HG03159 (cell line): ENCODE data around the gene EEIG2.
"Not testable (repeated sequence)": the region's sequence is repeated elsewhere in the genome, so short reads cannot be mapped to it uniquely, and the experiment has no call there.

Source experiments
- ATAC-seq: cut with Tn5 transposase; IDR thresholded peaks from one replicate; pipeline ENCODE4 v1.9.1; 2021; ENCODE audit warnings: mild to moderate bottlenecking, moderate library complexity; ENCODE audit not compliant: unreplicated experiment

Gene EEIG2

DNA sequence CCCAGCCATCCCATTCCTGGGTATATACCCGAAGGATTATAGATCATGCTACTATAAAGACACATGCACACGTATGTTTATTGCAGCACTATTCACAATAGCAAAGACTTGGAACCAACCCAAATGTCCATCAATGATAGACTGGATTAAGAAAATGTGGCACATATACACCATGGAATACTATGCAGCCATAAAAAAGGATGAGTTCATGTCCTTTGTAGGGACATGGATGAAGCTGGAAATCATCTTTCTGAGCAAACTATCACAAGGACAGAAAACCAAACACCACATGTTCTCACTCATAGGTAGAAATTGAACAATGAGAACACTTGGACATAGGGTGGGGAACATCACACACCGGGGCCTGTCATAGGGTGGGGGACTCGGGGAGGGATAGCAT, 12.4 kb upstream of the EEIG2 start:
- not testable (repeated sequence) for ATAC-seq

DNA sequence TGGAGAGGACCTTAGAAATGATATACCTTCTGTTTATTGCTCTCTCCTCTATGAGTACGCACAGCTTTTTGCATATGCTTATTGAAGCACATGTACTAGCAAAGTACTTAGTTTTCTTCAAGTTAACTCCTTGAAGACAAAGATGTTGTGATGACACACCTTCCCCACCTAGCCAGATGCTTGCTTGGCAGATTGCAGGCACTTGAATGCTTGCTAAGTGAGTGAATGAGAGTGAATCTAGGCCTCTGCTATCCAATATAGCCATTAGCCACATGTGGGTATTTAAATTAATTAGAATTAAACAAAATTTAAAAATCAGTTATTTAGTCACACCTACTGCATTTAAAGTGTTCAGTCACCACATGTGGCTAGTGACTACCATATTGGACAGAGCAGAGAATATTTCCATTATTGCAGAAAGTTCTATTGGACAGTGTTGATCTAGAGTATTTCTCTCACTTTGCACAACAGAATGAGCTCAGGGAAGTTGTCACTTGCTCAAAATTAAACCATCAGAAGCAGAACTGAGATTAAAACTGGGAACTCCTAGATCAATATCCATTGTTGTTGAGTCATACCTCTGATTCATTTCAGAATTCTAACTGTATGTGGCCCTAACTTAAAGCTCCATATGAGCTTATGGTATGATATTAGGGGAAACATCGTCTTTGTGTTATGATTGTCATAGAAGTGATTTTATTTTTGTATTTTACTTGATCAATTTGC, 8.6 kb upstream of the EEIG2 start:
- peak; percentile 95 for ATAC-seq

DNA sequence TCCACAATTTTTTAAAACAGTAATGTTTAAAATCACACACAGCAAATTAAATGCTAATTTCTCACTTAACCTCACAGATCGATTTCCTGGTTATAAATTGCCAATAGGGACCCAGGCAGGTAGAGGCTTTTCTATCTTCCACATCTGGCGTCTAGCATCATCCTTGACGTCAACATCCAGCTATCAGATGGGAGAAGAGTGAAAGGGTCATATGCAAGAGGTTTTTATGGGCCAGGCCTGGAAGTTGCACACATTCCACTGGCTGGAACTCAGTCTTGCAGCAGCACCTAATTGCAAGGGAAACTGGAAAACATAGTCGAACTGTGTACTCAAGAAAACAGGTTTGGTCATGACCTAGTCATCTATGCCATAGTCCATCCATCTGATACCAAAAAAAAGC, 6.0 kb upstream of the EEIG2 start:
- no peak for ATAC-seq

DNA sequence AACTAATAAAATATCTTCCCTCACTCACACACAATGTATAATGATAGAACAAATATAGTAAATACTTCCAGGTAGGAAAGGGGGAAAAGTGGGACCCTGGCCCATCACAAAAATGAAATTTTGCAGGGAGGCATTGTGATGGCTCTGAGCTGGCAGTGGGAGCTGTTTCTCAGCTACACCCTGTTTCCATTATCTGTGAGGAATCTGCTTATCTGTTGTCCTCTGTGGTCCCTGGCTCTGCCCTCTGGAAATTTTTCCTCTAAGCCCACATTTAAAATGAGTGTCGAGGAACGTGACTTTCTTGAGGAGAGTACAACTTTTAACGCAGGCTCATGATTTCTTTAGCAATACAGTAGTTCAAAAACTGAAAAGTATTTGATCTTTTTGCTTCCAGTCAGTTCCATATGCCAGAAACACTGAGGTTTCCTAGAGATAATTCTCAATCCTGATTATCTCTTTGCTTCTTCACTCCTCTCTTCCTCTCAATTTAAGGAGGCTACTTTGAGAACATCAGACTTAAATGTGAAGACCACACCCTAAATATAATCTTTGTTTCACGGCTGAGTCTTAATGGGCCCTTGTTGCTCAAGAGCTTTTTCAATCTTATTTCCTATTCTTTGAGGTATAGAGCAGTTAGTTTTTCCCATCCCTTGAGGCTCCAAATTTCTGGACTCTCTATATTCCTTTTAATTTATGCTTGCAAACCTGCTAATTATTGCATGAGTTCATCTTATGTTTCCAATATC, 5.0 kb upstream of the EEIG2 start:
- no peak for ATAC-seq

DNA sequence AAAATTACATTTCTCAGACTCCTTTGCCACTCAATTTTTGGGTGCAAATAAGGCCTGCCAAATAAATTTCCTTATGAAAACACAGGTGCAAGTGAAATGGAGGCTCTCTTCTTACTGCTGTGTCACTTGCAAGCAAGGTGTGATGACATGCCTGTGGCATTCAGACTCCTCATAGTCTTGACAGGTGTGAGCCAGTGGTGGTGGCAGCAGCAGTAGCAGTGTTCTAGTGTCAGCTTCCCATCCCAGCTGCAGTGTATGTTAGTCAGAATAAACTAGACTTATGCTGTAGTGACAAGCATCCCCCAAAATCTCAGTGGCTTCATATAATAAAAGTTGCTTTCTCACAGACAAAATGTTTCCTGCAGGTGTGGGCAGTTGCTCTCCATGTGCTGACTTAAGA, 3.8 kb upstream of the EEIG2 start:
- ATAC-seq, result no peak

DNA sequence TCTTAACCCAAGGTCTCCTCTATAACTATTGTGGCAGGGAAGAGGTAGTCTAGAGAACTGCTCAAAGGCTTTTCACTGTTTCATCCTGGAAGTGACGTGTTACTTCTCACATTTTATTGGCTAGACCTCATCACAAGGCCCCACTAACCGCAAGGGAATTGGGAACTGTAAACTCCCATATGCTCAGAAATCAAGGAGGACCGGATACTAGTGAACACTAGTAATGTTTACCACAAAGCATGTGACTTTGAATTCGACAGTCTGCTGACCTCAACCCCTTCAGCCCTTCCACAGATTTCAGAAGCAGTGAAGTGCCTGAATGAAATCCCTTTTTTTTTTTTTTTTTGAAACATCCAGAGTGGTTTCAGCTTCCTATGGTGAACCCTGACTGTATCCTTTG, 3.4 kb upstream of the EEIG2 start:
- no peak for ATAC-seq

DNA sequence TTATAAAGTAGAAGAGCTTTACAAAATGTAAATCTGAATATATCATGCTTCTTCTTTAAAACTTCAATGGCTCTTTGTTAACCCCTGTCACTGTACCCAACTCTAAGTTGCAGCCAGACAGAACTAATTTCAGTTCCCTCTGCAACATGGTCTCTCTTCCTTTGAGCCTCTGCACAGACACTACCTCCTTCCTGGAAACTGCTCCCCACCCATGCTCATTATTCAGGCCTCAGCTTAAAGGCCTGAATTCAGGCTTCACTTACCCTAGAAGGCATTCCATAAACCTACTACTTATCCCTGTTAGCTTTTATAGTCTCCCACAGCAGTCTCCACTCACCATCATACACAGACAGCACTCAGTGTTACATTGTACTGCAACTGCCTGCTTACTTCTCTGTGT, 2.6 kb upstream of the EEIG2 start:
- ATAC-seq, result peak; percentile 30

DNA sequence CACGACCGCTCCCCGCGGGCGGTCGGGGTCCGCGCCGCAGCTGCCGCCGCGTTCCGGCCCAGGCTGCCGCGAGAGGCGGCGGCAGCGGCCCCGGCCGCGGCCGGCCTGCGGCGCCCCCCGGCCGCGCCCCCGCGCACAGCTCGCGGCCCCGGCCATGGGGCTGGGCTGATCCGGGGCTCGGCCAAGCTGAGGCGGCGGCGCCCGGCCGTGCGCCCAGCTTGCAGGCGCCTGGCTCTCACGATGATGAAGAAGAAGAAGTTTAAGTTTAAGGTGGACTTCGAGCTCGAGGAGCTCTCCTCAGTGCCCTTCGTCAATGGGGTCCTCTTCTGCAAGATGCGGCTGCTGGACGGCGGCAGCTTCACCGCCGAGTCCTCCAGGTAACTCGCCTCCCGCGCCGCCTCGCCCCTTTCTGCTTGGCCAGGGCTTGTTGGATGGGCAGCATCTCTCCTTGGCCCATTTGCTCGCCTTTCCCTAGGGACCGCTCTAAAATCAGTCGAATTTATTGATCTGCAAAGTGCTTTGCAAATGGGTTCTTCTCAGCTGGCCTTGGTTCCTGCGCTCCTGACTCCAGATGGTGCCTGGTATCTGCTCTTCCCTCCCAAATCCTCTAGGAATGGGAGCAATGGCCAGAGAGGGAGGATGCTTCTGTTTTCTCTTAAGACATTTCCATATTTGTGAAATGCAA, 431 bp downstream of the EEIG2 start:
- peak; percentile 32 for ATAC-seq

DNA sequence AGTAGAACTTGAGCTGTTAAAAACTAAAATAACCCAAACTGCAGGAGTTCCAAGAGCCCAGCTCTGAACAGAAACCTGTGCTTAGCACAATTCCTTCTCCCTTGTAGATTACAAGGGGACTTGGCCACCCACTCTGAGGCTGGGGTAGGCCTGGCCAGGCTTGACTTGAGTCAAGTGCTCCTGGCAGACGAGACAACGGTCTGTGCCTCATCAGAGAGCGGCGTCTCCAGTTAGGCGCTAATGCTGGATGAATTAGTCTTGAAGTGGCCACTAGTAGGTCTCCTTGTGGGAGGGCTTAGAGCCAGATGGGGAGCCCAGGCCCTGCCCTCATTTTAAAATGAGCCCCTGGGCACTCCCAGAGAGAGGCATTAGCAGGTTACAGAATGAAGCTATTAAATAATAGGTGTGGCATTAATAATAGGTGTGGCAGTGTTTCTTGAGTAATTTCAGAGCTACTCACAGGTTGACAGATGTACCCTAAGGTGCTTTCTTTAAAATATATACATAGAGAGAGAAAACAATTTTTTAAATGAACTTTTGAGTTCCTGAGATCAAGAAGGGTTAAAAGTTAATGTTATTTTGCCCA, 1.1 kb downstream of the EEIG2 start:
- peak; percentile 38 for ATAC-seq

DNA sequence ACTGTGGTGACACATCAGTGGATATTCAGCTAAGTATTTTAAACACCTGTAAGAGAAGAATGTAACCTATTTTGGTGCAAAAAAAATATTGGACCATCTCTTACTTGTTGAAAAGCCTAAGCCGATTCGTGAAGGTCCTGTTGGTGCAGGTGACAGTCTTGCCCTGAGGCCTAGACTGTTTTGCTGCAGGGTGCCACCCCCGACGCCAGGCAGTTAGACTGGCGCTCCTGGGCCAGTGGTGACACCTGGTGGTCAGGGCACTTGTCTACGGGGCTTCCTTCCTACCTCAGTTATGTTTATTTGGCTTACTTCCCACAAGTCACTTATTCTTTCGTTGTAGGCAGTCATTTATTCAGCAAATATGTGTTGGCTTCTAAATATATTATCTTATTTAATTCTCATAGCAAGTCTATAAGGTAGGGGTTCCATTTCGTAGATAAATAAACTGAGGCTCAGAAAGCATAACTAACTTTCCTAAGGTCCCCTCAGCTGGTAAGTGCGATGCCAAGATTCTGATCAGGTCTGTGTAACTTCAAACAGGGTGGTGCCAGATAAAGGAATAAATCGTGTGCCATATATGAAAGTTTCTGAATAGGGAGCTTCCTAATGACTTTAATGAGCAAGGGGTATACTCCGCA, 1.9 kb downstream of the EEIG2 start:
- ATAC-seq, result peak; percentile 48

DNA sequence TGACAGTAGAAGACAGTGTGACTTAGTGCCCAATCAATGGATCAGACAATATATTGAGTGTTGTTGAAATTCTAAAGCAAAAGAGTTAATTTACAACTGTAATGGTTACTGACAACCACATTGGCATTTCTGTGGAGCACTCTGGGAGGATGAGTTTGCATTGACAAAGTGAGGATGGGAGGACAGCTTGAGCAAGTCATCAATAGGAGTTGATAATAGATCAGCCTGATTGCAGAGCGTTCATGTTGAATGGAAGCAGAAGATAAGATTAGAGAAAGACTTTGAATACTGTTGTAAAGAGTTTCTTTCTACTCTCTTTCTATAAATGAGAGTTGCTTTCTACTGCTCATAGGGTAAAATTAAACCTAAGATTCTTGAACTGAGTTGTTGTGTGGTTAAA, 3.9 kb downstream of the EEIG2 start:
- ATAC-seq, result no peak

DNA sequence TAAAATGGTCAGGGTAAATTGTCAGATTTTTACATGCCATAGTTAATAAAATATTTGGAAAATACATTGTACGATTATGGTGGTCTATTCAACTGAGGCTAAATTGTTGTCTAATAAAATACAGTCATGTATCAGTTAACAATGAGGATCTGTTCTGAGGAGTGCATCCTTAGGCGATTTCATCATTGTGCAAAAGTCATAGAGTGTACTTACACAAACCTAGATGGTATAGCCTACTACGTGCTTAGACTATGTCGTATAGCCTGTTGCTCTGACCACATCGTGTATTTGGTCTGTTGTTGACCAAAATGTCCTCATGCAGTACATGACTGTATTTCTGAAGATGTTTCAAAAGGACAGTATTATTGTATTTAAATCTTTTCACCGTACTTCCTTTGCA, 5.2 kb downstream of the EEIG2 start:
- ATAC-seq, result no peak

DNA sequence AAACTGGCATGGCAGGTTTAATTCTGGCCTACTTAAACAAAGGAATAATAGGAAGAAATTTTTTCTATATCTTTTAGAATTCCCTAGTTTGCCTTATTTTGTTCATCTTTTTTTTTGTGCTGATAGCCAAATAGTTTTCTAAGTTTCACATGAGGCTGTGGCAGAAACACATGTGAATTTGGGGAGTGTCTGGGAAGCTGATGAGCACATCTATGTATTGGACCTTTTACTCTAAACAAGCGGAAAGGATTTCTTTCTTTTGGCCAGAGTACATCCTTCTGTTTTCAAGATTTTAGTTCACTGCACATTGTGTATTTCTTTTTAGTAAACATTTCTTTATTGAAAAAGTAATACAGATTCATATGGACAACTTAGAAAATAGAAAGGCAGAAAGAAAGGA, 5.6 kb downstream of the EEIG2 start:
- ATAC-seq, result no peak

DNA sequence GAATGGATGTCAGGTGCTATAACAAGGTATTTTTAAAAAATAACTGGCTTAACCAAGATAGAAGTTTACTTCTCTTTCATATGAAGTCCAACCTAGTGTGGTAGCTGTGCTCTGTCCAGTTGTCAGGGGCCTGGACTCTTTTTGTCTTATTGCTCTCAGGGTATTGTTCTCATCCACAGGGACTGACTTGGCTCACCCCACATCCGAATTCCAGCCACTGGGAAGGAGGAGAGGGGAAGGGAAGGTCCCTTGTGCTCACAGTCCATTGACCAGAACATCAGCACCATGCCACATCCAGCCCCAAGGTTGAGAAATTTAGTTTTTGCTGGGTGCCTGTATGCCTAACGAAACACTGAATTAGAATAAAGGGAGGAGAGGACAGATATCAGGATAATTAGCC, 8.7 kb downstream of the EEIG2 start:
- ATAC-seq, result no peak

DNA sequence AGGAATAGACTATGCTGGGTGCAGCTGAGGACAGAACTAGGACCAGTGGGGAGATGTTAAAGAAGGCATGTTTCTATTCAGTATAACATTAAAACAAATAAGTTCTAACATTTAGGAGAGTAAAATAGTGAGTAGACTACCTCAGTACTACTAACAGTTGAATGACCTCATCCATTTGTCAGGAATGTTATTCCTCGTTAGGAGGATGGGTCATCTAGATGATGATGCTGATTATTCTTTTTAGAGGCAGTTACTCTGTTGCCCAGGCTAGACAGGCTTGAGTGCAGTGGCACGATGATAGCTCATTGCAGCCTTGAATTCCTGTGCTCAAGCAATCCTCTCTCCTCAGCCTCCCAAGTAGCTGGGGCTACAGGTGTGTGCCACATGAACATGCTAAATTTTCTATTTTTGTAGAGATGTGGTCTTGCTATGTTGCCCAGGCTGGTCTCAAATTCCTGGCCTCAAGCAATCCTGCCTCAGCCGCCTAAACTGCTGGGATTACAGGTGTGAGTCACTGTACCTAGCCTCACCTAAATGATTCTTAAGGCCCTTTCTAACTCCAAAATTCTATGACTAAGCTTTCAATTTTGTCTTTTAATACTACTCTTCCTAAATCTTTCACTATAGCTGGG, 9.3 kb downstream of the EEIG2 start:
- no peak for ATAC-seq

DNA sequence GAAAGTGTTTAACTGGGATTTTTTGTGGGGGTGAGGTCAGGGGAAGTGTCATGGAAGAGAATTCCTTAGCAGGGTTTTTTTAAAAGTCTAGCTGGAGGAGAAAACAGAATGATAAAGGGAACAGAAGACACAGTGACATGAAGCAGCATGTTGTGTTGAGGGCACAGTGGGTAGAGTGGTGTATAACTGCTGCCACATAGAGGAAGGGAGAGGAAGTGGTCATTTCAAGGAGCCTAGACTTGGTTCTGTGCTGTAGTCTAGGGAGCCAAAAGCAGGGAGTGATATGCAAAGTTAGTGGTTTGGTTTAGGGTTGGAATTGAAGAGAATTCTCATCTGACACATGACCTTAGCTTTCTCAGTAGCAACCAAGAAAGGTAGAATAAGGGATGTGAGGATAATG, 10.2 kb downstream of the EEIG2 start:
- peak; percentile 98 for ATAC-seq

DNA sequence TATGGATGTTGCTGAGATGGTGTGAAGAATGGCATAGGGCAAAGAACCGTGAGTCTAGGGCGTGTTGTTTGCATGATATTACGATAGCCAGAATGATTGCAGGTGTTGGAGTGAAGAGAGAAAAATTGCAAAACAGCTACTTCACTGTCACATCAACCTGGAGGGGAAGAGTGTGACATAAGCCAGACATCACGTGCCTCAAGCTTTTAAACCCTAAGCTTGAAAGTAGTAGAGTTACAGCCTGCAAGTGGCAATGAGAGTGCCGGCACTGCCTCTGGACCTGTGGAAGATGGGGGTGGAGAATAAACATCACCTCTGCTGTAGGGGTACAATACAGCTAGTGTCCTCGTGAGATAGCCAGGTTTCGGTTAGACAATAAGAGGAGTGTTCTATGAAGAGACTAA, 11.1 kb downstream of the EEIG2 start:
- no peak for ATAC-seq

DNA sequence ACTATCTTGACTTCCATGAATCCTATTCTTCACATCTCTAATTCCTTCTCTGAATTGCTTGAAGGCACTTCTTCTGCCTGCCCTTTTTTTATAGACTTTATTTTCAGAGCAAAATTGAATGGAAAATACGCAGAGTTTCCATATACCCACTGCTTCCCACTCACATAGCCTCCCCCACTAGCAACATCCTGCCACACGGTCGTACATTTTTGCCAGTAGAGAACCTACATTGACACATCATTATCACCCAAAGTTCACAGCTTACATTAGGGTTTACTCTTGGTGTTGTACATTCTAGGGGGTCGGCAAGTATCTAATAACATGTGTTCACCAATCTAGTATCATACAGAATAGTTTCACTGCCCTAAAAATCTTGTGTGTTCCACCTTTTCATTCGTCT, 12.3 kb downstream of the EEIG2 start:
- ATAC-seq, result no peak

DNA sequence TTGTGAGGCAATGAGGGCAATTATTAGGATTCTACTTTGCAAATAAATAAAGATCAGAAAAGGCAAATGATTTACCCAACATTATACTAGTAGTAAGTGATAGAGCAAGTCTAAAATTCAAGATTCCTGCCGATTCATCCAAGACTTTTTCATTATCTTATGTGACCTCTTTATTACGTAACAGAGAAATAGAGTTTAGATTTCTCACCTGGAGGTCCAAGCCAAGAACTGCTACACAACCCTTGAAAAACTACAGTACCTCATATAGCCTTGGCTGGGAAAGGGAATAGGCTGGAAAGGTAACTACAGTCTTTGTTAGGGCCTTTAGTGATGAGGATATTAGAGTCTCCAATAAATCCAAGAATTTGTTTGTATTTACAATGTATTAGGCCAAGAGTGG, 13.3 kb downstream of the EEIG2 start:
- ATAC-seq, result no peak

DNA sequence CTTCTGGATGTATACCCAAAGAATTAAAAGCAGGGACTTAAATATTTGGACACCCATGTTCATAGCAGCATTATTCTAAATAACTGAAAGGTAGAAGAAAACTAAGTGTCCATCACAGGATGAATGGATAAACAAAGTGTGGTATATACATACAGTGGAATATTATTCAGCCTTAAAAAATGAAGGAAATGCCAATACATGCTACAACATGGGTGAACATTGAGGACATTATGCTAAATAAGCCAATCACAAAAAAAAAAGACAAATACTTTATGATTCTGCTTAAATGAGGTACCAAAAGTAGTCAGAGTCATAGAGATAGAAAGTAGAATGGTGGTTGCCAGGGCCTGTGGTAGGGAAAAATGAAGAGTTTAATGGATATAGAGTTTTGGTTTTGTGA, 14.1 kb downstream of the EEIG2 start:
- ATAC-seq, result no peak

DNA sequence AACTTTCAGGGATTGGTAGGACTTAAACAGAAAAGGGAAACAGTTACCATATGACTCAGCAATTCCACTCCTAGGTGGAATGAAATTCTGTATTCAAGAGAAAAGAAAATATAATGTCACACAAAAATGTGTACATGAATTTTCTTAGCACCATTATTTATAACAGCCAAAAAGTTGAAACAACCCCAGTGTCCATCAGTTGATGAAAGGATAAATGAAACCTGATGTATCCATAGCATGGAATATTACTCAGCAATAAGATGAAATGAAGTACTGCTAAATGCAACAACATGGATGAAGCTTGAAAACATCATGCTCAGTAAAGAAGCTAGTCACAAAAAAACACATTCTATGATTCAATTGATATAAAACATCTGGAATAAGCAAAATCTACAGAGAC, 15.5 kb downstream of the EEIG2 start:
- no peak for ATAC-seq
